Fibroblast of villous mesenchyme (primary cell): ENCODE results near the gene PMPCA. TPM values are rescaled to one million over a fixed set of nuclear protein-coding genes. Genes with fewer than 3 reads are reported as not detected.

Experiments
- DNase-seq: peaks from one replicate; pipeline ENCODE4 v3.0.0-alpha.2; 2010; ENCODE audit warnings: low read depth
- H3K4me3 ChIP-seq: 2 replicates; pipeline ENCODE4 v1.5.1; 2011; ENCODE audit warnings: low read depth, mild to moderate bottlenecking, low read length
- CTCF ChIP-seq: IDR thresholded peaks from 2 replicates; pipeline ENCODE4 v1.5.1; 2012; ENCODE audit warnings: low read depth, mild to moderate bottlenecking, low read length; ENCODE audit not compliant: insufficient read depth
- total RNA-seq: library from RNA; depleted of rRNA; stranded (reverse); fragments of >200 nt; gene quantifications from 2 replicates; pipeline ENCODE4 v1.2.3, GENCODE V29; 2012

Gene PMPCA
- total RNA-seq, 1 donor = 48.8 TPM

- no peak for TF ChIP-seq CTCF
- DNase-seq = no peak
- H3K4me3 ChIP-seq = peak overlapping the region; percentile 12
Measured at GRCh38 chr9:136363949-136364748, 46.3 kb upstream of the PMPCA start.

- TF ChIP-seq CTCF = no peak
- H3K4me3 ChIP-seq = no peak overlapping the region
- DNase-seq = no peak
Measured at GRCh38 chr9:136364942-136365774, 45.3 kb upstream of the PMPCA start.

GRCh38 chr9:136365775-136366222 is 44.7 kb upstream of the PMPCA start:
- DNase-seq = no peak
- H3K4me3 ChIP-seq = no peak overlapping the region
- TF ChIP-seq CTCF = no peak

- DNase-seq = no peak
- H3K4me3 ChIP-seq = no peak overlapping the region
- TF ChIP-seq CTCF = no peak
Measured at GRCh38 chr9:136366826-136367225, 43.6 kb upstream of the PMPCA start.

GRCh38 chr9:136367296-136368145 is 42.9 kb upstream of the PMPCA start:
- no peak for DNase-seq
- no peak for TF ChIP-seq CTCF
- H3K4me3 ChIP-seq = no peak overlapping the region

GRCh38 chr9:136368190-136368589 is 42.3 kb upstream of the PMPCA start:
- no peak overlapping the region for H3K4me3 ChIP-seq
- no peak for DNase-seq
- TF ChIP-seq CTCF = no peak
